Lung microvascular endothelial cell (primary cell): ENCODE data around the gene ADARB1. TPM values are rescaled to one million over a fixed set of nuclear protein-coding genes. Genes with fewer than 3 reads are reported as not detected.

Experiments used
- DNase-seq, 2 donors: peaks; one replicate each; pipeline versions ENCODE4 v3.0.0 to v3.0.0-alpha.2; 2010; ENCODE audit warnings: low read depth in 2 of 2
- total RNA-seq: library from RNA; depleted of rRNA; stranded (reverse); fragments of >200 nt; gene quantifications from 2 replicates; pipeline ENCODE4 v1.2.1, GENCODE V29; 2014

Gene ADARB1
- total RNA-seq, 1 donor from 2014 or later: 23.8 TPM

DNA sequence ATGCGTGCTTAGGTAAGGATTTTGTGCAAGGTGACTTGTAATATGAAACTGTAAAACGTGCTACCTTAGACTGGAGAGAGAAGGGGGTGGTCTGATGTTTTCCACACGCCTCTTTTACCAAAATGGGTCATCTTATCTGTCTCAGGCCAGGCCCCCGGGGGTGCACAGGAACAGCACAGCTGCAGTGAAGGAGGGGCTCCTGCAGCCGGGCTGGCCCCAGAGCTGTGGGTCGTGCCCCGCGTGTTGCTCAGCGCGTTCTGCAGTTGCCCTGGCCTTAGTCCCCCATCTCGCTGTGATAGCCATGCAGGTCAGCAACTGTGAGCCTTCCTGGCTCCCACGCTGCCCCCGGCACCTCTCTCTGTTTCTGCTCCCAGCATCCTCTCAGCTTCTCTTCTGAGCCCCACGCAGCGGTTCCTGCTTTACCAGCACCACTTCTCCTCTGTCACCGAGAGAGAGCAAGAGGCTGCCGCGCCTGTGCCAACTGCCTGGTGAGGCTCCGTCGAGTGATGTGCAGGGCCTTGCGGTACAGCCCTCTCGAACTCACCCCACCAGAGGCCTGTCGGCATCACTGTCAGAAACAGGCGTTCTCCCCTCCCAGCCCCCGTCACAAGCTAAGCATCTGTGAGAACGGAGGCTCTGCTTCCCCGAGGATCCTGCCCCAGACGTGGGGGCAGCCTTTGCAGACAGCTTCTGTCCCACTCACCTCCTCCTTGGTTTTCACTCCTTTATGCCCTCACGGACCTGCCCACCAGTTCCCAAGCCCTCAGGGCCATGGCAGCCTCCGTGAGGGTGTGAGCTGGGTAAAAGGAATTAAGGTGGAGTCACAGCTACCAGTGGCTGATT is 73.3 kb downstream of the ADARB1 start:
- no peak for DNase-seq

DNA sequence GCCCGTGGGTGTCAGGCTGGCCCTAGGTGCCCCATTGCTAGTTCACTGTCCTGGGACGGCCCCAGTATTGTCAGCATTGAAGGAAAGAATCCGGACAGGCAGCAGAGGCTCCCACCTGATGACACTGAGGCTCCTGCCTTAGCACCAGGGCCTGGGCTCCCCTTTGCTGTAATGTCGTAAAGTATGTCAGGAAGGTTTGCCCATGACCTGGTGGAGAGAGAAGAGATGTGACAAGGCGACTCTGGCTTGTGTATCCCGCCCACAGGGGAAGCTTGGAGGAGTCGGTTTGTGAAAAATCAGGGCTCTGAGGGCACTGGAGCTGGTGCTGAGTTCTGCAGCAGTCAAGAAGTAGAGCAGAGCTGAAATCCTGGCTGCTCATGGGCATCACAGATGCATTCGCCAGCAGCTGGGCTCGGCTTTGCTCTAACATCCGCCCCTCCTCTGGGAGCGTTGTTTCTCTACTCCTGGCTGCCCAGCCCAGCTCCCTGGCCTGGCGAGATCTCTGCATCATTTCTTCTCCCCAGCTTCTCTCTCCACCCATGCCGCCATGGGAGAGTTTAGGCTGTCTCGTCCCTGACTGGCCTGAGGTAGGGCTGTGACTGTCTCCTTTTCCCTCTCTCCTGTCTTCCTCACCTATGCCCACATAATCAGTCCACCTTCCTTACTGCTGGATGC is 74.1 kb downstream of the ADARB1 start:
- no peak for DNase-seq

DNA sequence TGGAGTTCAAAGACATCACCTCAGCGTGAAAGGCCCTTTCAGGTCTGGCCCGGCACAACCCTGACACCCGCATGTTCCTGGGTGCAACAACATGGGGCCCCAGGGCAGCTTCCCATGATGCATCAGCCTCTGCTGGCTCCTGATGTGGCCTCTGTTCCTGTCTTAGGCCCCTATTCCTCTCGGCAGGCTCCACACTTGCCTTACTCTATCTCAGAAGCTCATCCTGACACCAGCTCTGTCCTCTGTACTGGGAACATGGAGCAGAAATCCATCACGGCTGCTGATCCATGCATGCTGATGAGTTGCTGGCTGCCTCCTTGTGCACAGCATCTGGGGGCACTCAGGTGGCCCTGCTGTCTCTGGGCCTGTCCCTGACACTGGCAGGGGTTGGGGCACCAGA is 74.6 kb downstream of the ADARB1 start:
- no peak for DNase-seq

GRCh38 chr21:45150638-45151131 is 76.3 kb downstream of the ADARB1 start:
- DNase-seq: no peak

- peak in 1 of 2 donors; percentile 30 for DNase-seq
Measured at GRCh38 chr21:45151445-45152160, 77.2 kb downstream of the ADARB1 start.

- peak; percentile 31 to 87 for DNase-seq
Measured at GRCh38 chr21:45152265-45152746, 77.9 kb downstream of the ADARB1 start.

GRCh38 chr21:45153358-45154318 is 79.3 kb downstream of the ADARB1 start:
- DNase-seq: no peak

GRCh38 chr21:45154511-45155508 is 80.4 kb downstream of the ADARB1 start:
- peak in 1 of 2 donors; percentile 34 for DNase-seq

DNA sequence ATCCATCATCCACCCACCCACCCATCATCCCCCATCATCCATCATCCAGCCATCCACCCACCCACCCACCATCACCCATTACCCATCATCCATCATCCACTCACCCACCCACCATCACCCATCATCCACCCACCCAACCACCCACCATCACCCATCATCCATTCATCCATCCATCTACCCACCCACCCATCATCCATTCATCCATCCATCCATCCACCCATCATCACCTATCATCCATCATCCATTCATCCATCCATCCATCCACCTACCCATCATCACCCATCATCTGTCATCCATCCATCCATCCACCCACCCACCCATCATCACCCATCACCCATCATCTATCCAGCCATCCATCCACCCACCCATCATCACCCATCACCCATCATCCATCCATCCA is 81.5 kb downstream of the ADARB1 start:
- DNase-seq: no peak

- no peak for DNase-seq
Measured at GRCh38 chr21:45156459-45156858, 82.1 kb downstream of the ADARB1 start.

DNA sequence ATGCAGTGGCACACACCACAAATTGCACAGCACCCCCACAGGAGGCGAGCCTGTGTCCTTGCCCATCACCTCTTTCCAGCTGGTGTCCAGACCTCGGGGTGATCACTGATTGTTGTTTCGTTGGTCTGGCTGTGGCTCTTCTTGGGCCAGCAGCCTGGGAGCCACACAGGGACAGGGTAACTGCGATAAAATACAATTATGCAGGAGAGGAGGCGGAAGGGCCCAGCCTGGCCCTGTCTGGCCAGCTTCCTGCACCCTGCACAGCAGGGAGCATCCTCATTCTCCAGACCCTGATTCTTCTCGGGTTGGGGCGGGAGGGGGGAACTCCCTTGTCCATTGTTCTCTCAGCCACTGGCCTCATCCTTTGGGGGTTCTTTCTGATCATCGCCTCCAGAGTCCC is 83.6 kb downstream of the ADARB1 start:
- DNase-seq: no peak

- no peak for DNase-seq
Measured at GRCh38 chr21:45158491-45159423, 84.4 kb downstream of the ADARB1 start.

DNA sequence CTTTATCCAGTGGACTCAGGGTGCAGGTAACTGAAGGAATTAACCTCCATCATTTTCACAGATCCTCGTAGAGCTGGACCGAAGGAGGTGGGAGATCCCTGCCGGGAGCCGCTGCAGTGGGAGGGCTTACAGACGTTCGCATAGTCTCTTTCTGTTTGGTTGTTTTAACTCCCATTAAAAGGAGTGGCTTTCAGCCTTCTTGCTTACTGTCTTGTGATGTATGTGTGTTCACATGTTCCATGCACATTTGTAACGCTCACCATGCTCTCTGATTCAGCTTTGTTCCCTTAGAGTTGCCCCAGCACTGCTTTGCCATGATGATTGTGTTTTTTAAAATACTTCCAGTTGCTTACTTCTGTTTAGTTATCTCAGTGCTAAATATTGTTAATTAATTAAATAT is 85.8 kb downstream of the ADARB1 start:
- DNase-seq: no peak

GRCh38 chr21:45161038-45161945 is 86.9 kb downstream of the ADARB1 start:
- DNase-seq: no peak

- DNase-seq: no peak
Measured at GRCh38 chr21:45162115-45162514, 87.7 kb downstream of the ADARB1 start.

DNA sequence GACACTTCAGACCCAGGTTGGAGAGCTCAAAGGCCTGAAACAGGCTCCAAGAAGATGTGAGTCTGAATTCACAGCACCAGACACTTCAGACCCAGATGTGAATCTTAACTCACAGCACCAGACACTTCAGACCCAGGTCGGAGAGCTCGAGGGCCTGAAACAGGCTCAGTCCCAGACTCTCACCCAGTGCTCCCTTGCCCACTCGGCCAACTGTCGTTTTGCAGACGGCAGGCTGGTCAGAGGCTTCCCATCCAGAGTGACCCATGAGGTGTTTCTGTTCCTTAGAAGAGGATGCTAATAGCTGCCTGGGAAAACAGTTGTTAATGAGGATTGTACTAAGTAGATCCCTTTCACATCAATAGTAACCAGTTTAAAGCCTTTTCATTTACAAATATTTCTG is 88.4 kb downstream of the ADARB1 start:
- DNase-seq: no peak

- DNase-seq: no peak
Measured at GRCh38 chr21:45163413-45164123, 89.2 kb downstream of the ADARB1 start.
